B cell (primary cell): Measurements from ENCODE around the gene ANKRD44. TPM values are rescaled to one million over a fixed set of nuclear protein-coding genes. Genes with fewer than 3 reads are reported as not detected.
A peak's percentile ranks its signal among the peaks of the same experiment; 100 is the strongest.

Source experiments
- ATAC-seq: fragments of 200-7000 bp; cut with Tn5 transposase; one replicate; pipeline ENCODE4 v1.10.0; 2021; ENCODE audit warnings: low read depth, mild to moderate bottlenecking, moderate number of reproducible peaks, moderate library complexity
- CTCF ChIA-PET: fragments of 350-600 bp; sonication (Branson Sonifier 250); formaldehyde crosslinking; loops from one replicate; lab custom pipeline; 2021; ENCODE audit warnings: antibody characterized with exemption, inconsistent platforms; lab: Charles Lee
- POLR2A ChIA-PET: fragments of 350-600 bp; sonication (Branson Sonifier 250); formaldehyde crosslinking; loops from one replicate; lab custom pipeline; 2021; ENCODE audit warnings: antibody characterized with exemption; lab: Charles Lee
- DNase-seq: peaks from one replicate; pipeline ENCODE4 v3.0.0; 2013
- H2AFZ ChIP-seq: 2 replicates; pipeline ENCODE4 v1.6.1; 2012; ENCODE audit warnings: mild to moderate bottlenecking, low read depth, low read length; ENCODE audit not compliant: insufficient read depth, poor library complexity, severe bottlenecking
- H3K27ac ChIP-seq, 2 donors: 1 replicate in 1 of 2; 2 replicates in 1 of 2; pipeline ENCODE4 v1.5.1; 2012 to 2013; ENCODE audit warnings: low read length in 2 of 2, mild to moderate bottlenecking in 2 of 2, moderate library complexity in 1 of 2
- H3K27me3 ChIP-seq, 4 experiments: fragments of 200-600 bp in 1 of 4; sonication (generic) in 1 of 4; replicated peaks in 1 of 4; 1 replicate in 2 of 4; 2 replicates in 2 of 4; pipeline versions ENCODE4 v1.6.1 to v1.7.0; 2013 to 2016; ENCODE audit warnings: low read length in 3 of 4, mild to moderate bottlenecking in 2 of 4, mixed read lengths in 1 of 4, moderate library complexity in 1 of 4; ENCODE audit not compliant: insufficient read depth in 4 of 4, control insufficient read depth in 3 of 4; ENCODE audit errors: control extremely low read depth in 1 of 4
- H3K36me3 ChIP-seq, 2 experiments: replicated peaks in 1 of 2; 1 replicate in 1 of 2; 2 replicates in 1 of 2; pipeline versions ENCODE4 v1.6.1 to v1.7.1; 2013; ENCODE audit warnings: low read length in 1 of 2; ENCODE audit not compliant: insufficient read depth in 2 of 2, control insufficient read depth in 1 of 2; ENCODE audit errors: control extremely low read depth in 1 of 2, extremely low read depth in 1 of 2
- H3K4me1 ChIP-seq, 2 donors: fragments of 200-600 bp in 1 of 2; sonication (generic) in 1 of 2; 1 replicate in 1 of 2; 2 replicates in 1 of 2; pipeline versions ENCODE4 v1.5.1 to v1.6.1; 2013 to 2017; ENCODE audit warnings: low read length in 2 of 2; ENCODE audit not compliant: control insufficient read depth in 2 of 2, insufficient read depth in 2 of 2
- H3K4me2 ChIP-seq: replicated peaks from 2 replicates; pipeline ENCODE3; 2012; ENCODE audit warnings: mild to moderate bottlenecking, low read depth, low read length; ENCODE audit not compliant: poor library complexity, severe bottlenecking
- H3K4me3 ChIP-seq, 5 experiments: fragments of 200-600 bp in 1 of 5; sonication (generic) in 1 of 5; 1 replicate in 3 of 5; 2 replicates in 2 of 5; pipeline versions ENCODE4 v1.5.1 to v1.7.0; 2011 to 2016; ENCODE audit warnings: low read length in 4 of 5, mild to moderate bottlenecking in 4 of 5, low read depth in 2 of 5, control low read depth in 1 of 5, moderate library complexity in 1 of 5; ENCODE audit not compliant: insufficient read depth in 1 of 5; ENCODE audit errors: control extremely low read depth in 1 of 5, extremely low read depth in 1 of 5
- H3K79me2 ChIP-seq: fragments of 200-600 bp; sonication (generic); one replicate; pipeline ENCODE4 v1.6.0; 2016; ENCODE audit warnings: low read length; ENCODE audit not compliant: control insufficient read depth, insufficient read depth
- H3K9ac ChIP-seq: fragments of 200-600 bp; sonication (generic); 2 replicates; pipeline ENCODE4 v1.6.1; 2017; ENCODE audit warnings: mild to moderate bottlenecking, low read length, moderate library complexity
- H3K9me3 ChIP-seq, 3 donors: one replicate each; pipeline versions ENCODE4 v1.6.1 to v1.7.1; 2013; ENCODE audit warnings: low read length in 2 of 3; ENCODE audit not compliant: control insufficient read depth in 2 of 3, insufficient read depth in 1 of 3; ENCODE audit errors: control extremely low read depth in 1 of 3
- H4K20me1 ChIP-seq: 2 replicates; pipeline ENCODE4 v1.6.0; 2012; ENCODE audit warnings: mild to moderate bottlenecking, low read length; ENCODE audit not compliant: insufficient read depth, control insufficient read depth, poor library complexity, severe bottlenecking
- H3K27ac Mint-ChIP-seq: one replicate; pipeline ENCODE4 v1.8.0; 2021; ENCODE audit warnings: mixed read lengths
- H3K27me3 Mint-ChIP-seq: one replicate; pipeline ENCODE4 v1.8.0; 2021; ENCODE audit warnings: mixed read lengths
- H3K4me1 Mint-ChIP-seq: one replicate; pipeline ENCODE4 v1.8.0; 2021; ENCODE audit warnings: mixed read lengths
- H3K4me3 Mint-ChIP-seq: one replicate; pipeline ENCODE4 v1.8.0; 2021; ENCODE audit warnings: mixed read lengths
- H3K9me3 Mint-ChIP-seq: one replicate; pipeline ENCODE4 v1.8.0; 2022; ENCODE audit warnings: mixed read lengths; ENCODE audit not compliant: insufficient read depth
- EZH2 ChIP-seq: IDR thresholded peaks from 2 replicates; pipeline ENCODE4 v1.6.1; 2012; ENCODE audit warnings: borderline replicate concordance, low read depth, mild to moderate bottlenecking, moderate library complexity, low read length; ENCODE audit not compliant: insufficient read depth, poor library complexity, severe bottlenecking
- WGBS: methylation state at CpG from one replicate; pipeline ENCODE4 v1.1.5; 2013; ENCODE audit warnings: missing lambda C conversion rate; ENCODE audit not compliant: insufficient coverage; 5-methylcytosine and 5-hydroxymethylcytosine counted together
- intact Hi-C: fragments of 100-400 bp; cut with micrococcal nuclease; formaldehyde crosslinking; loops from one replicate; pipeline ENCODE4 v1.10.0; 2022
- polyA plus RNA-seq: library from polyadenylated mRNA; depleted of rRNA; stranded (reverse); fragments of >200 nt; gene quantifications from 2 replicates; pipeline ENCODE4 v1.2.3, GENCODE V29; 2012
- total RNA-seq, 2 donors: library from RNA; stranded (reverse); fragments of 120-200 nt in 1 of 2; gene quantifications; 1 replicate in 1 of 2; 2 replicates in 1 of 2; pipeline versions ENCODE4 v1.2.3 to v1.2.4, GENCODE V29; 2013 to 2022
- TF ChIP-seq, protein P1 (sequence below): fragments of 200-600 bp; IDR thresholded peaks from one replicate; pipeline ENCODE4 v1.8.0; 2022; ENCODE audit warnings: antibody characterized with exemption, mild to moderate bottlenecking

ANKRD44 gene
- total and polyA plus RNA-seq, 2 donors (not counting 1 experiment from before 2014, with no cell fraction given), result 92.6 to 457 TPM

DNA sequence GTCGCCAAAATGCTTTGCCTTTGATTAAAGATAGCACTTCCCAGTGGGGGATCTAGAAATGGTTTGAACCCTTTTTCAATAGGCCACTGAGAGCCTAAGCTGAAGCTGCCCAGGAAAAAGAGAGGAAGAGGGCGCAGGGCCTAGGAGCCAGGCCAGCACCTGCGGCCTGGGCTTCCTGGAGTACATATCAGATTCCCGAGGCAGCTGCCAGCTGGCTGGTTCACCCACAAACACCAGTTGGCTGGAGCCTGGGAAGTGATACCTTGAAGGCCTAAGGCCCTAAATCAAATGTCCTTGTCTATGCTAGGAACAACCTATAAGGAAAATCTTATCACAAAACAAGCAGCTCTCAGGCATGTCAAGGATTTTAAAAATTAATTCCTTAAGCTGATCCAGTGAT is 37.1 kb downstream of the ANKRD44 start:
- Histone ChIP-seq H3K9me3 (peaks cover 0 to 6% (median 0%) of the 10 kb centered on the region in 3 donors), H3K4me2 (no peak overlapping the region), H3K9ac (no peak overlapping the region), H3K27me3 (no peaks in the 10 kb centered on the region), H3K4me1 (peaks cover 72 to 78% of the 10 kb centered on the region in 2 donors), H3K79me2 (peaks cover 99% of the 10 kb centered on the region), H4K20me1 (peaks cover 94% of the 10 kb centered on the region), H3K4me3 (no peak overlapping the region), H2AFZ (no peak overlapping the region), H3K36me3 (peaks cover 3 to 20% of the 10 kb centered on the region in 2 experiments), H3K27ac (peak overlapping the region in 1 of 2 donors; percentile 74)
- Mint-ChIP-seq H3K9me3 (no peaks in the 10 kb centered on the region), H3K27ac (peak overlapping the region; percentile 3), H3K4me1 (peaks cover 73% of the 10 kb centered on the region), H3K4me3 (no peak overlapping the region), H3K27me3 (no peaks in the 10 kb centered on the region)
- 100% methylated on average over 2 of the region's 4 CpGs for WGBS
- no peak for TF ChIP-seq EZH2
- TF ChIP-seq, protein P1, sequence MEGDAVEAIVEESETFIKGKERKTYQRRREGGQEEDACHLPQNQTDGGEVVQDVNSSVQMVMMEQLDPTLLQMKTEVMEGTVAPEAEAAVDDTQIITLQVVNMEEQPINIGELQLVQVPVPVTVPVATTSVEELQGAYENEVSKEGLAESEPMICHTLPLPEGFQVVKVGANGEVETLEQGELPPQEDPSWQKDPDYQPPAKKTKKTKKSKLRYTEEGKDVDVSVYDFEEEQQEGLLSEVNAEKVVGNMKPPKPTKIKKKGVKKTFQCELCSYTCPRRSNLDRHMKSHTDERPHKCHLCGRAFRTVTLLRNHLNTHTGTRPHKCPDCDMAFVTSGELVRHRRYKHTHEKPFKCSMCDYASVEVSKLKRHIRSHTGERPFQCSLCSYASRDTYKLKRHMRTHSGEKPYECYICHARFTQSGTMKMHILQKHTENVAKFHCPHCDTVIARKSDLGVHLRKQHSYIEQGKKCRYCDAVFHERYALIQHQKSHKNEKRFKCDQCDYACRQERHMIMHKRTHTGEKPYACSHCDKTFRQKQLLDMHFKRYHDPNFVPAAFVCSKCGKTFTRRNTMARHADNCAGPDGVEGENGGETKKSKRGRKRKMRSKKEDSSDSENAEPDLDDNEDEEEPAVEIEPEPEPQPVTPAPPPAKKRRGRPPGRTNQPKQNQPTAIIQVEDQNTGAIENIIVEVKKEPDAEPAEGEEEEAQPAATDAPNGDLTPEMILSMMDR, result no peak
- intact Hi-C loops, result no loop called here
- no peak for ATAC-seq
- CTCF ChIA-PET, result interaction anchor here (0.6 to 1.4 kb wide), 2 partner anchors 12 to 87 kb away, joined by 3 to 4 read pairs; no protein-coding TSS in a partner anchor
- POLR2A ChIA-PET, result no interaction called here
- no peak for DNase-seq

DNA sequence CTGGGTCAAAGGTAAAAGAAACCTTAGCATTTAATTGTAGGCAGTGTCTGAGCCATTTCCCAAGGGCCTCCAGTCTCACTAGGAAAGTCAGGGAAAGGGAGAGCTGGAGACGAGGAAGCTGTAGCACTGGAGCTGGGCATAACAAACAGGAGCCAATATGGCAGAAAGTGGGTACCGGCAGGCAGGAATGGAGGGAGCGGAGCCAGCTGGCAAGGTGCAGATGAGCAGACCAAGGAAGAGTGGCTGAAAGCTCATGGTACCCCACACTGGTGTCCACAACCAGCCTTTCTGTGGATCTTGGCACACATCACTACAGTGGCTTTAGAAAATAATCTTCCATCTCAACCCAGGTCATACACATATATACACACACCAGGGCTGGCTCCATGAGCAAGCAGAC is 40.0 kb downstream of the ANKRD44 start:
- Histone ChIP-seq H3K79me2 (peaks cover 99% of the 10 kb centered on the region), H4K20me1 (peaks cover 84% of the 10 kb centered on the region), H3K4me2 (peak overlapping the region; percentile 48), H3K4me3 (no peak overlapping the region), H3K27ac (peak overlapping the region in 1 of 2 donors; percentile 73), H3K9me3 (peaks cover 0 to 6% (median 0%) of the 10 kb centered on the region in 3 donors), H3K27me3 (no peaks in the 10 kb centered on the region), H2AFZ (no peak overlapping the region), H3K9ac (no peak overlapping the region), H3K36me3 (peaks cover 1 to 24% of the 10 kb centered on the region in 2 experiments), H3K4me1 (peaks cover 81 to 86% of the 10 kb centered on the region in 2 donors)
- WGBS, result 100% methylated on average over 3 of the region's 3 CpGs
- CTCF ChIA-PET, result no interaction called here
- Mint-ChIP-seq H3K4me1 (peaks cover 85% of the 10 kb centered on the region), H3K27me3 (no peaks in the 10 kb centered on the region), H3K9me3 (no peaks in the 10 kb centered on the region), H3K27ac (peak overlapping the region; percentile 64), H3K4me3 (peak overlapping the region; percentile 3)
- no peak for DNase-seq
- POLR2A ChIA-PET, result interaction anchor here (1.4 kb wide), 1 partner anchor 37 kb away, joined by 3 read pairs; no protein-coding TSS in a partner anchor
- no peak for TF ChIP-seq EZH2
- TF ChIP-seq, protein P1, result no peak
- intact Hi-C loops, result no loop called here
- no peak for ATAC-seq
